ENCODE results near the gene GPR39.

Gene GPR39

GRCh38 chr2:132597831-132598230 is 181.2 kb downstream of the GPR39 start:
- H3K27ac ChIP-seq, result no peak overlapping the region
- no peaks in the 10 kb centered on the region for H3K36me3 ChIP-seq (replicated peaks)
- no peak for TF ChIP-seq CTCF (IDR thresholded peaks at IDR 0.05; ENCODE audit: low read depth, low read length, missing control alignments)
- DNase-seq, result no peak
- no peak overlapping the region for H3K4me3 ChIP-seq (ENCODE audit: low read depth, low read length)
- in situ Hi-C loops (cut with HindIII; ENCODE audit: low pct_ligation_motif_present, low sequenced_read_pairs), result no loop called here
- H3K27me3 ChIP-seq (replicated peaks), result no peaks in the 10 kb centered on the region

GRCh38 chr2:132598536-132598935 is 181.9 kb downstream of the GPR39 start:
- no peak for TF ChIP-seq CTCF (IDR thresholded peaks at IDR 0.05; ENCODE audit: low read depth, low read length, missing control alignments)
- Histone ChIP-seq H3K27me3 (replicated peaks) (no peaks in the 10 kb centered on the region), H3K36me3 (replicated peaks) (no peaks in the 10 kb centered on the region), H3K27ac (no peak overlapping the region), H3K4me3 (ENCODE audit: low read depth, low read length) (no peak overlapping the region)
- in situ Hi-C loops (cut with HindIII; ENCODE audit: low pct_ligation_motif_present, low sequenced_read_pairs), result no loop called here
- DNase-seq, result no peak

GRCh38 chr2:132599556-132599955 is 183.0 kb downstream of the GPR39 start:
- Histone ChIP-seq H3K36me3 (replicated peaks) (no peaks in the 10 kb centered on the region), H3K4me3 (ENCODE audit: low read depth, low read length) (no peak overlapping the region), H3K27ac (no peak overlapping the region), H3K27me3 (replicated peaks) (no peaks in the 10 kb centered on the region)
- no peak for DNase-seq
- in situ Hi-C loops (cut with HindIII; ENCODE audit: low pct_ligation_motif_present, low sequenced_read_pairs), result no loop called here
- TF ChIP-seq CTCF (IDR thresholded peaks at IDR 0.05; ENCODE audit: low read depth, low read length, missing control alignments), result no peak

- no peak for TF ChIP-seq CTCF (IDR thresholded peaks at IDR 0.05; ENCODE audit: low read depth, low read length, missing control alignments)
- no peak for DNase-seq
- in situ Hi-C loops (cut with HindIII; ENCODE audit: low pct_ligation_motif_present, low sequenced_read_pairs), result no loop called here
Observed at GRCh38 chr2:132604561-132604960, 188.0 kb downstream of the GPR39 start.

GRCh38 chr2:132605236-132606180 is 188.9 kb downstream of the GPR39 start:
- H3K36me3 ChIP-seq (replicated peaks), result no peaks in the 10 kb centered on the region
- in situ Hi-C loops (cut with HindIII; ENCODE audit: low pct_ligation_motif_present, low sequenced_read_pairs), result no loop called here
- no peaks in the 10 kb centered on the region for H3K27me3 ChIP-seq (replicated peaks)
- no peak overlapping the region for H3K4me3 ChIP-seq (ENCODE audit: low read depth, low read length)
- H3K27ac ChIP-seq, result no peak overlapping the region
- no peak for TF ChIP-seq CTCF (IDR thresholded peaks at IDR 0.05; ENCODE audit: low read depth, low read length, missing control alignments)
- no peak for DNase-seq

More at GRCh38 chr2:132604561-132604960, 188.0 kb downstream of the GPR39 start:
- Histone ChIP-seq H3K27ac (no peak overlapping the region), H3K4me3 (ENCODE audit: low read depth, low read length) (no peak overlapping the region), H3K27me3 (replicated peaks) (no peaks in the 10 kb centered on the region), H3K36me3 (replicated peaks) (no peaks in the 10 kb centered on the region)

All from brain microvascular endothelial cell (primary cell).